GM19023 (cell line): ENCODE results near the gene RFX7.
"Not testable (repeated sequence)": the region's sequence is repeated elsewhere in the genome, so short reads cannot be mapped to it uniquely, and the experiment has no call there.

Source experiments
- ATAC-seq: cut with Tn5 transposase; IDR thresholded peaks from one replicate; pipeline ENCODE4 v1.9.1; 2021; ENCODE audit warnings: mild to moderate bottlenecking, moderate library complexity; ENCODE audit not compliant: unreplicated experiment

RFX7 gene

GRCh38 chr15:56243163-56244037 is at the start of gene RFX7:
Gene RFX7 (minus strand): TSS chr15:56243879. CDS start chr15:56243285, 594 bp downstream.
- peak; percentile 62 for ATAC-seq

- no peak for ATAC-seq
Observed at GRCh38 chr15:56292546-56293316, 49.1 kb upstream of the RFX7 start.

GRCh38 chr15:56291741-56292140 is 48.1 kb upstream of the RFX7 start:
- ATAC-seq, result no peak

- ATAC-seq, result no peak
Observed at GRCh38 chr15:56286213-56286612, 42.5 kb upstream of the RFX7 start.

GRCh38 chr15:56281145-56281544 is 37.5 kb upstream of the RFX7 start:
- ATAC-seq, result no peak

- no peak for ATAC-seq
Observed at GRCh38 chr15:56273724-56274123, 30.0 kb upstream of the RFX7 start.

GRCh38 chr15:56272454-56272853 is 28.8 kb upstream of the RFX7 start:
- ATAC-seq, result no peak

GRCh38 chr15:56266465-56266864 is 22.8 kb upstream of the RFX7 start:
- ATAC-seq, result not testable (repeated sequence)

GRCh38 chr15:56261854-56262509 is 18.3 kb upstream of the RFX7 start:
- no peak for ATAC-seq

GRCh38 chr15:56257306-56257705 is 13.6 kb upstream of the RFX7 start:
- not testable (repeated sequence) for ATAC-seq

- no peak for ATAC-seq
Observed at GRCh38 chr15:56254265-56254664, 10.6 kb upstream of the RFX7 start.

- no peak for ATAC-seq
Observed at GRCh38 chr15:56252386-56252785, 8.7 kb upstream of the RFX7 start.

GRCh38 chr15:56251315-56252095 is 7.8 kb upstream of the RFX7 start:
- no peak for ATAC-seq

- no peak for ATAC-seq
Observed at GRCh38 chr15:56250626-56251025, 6.9 kb upstream of the RFX7 start.

- ATAC-seq, result no peak
Observed at GRCh38 chr15:56249092-56249491, 5.4 kb upstream of the RFX7 start.

GRCh38 chr15:56248311-56248992 is 4.8 kb upstream of the RFX7 start:
- no peak for ATAC-seq

GRCh38 chr15:56247266-56247665 is 3.6 kb upstream of the RFX7 start:
- ATAC-seq, result no peak

- peak; percentile 52 for ATAC-seq
Observed at GRCh38 chr15:56245871-56246814, 2.5 kb upstream of the RFX7 start.
